Diencephalon (tissue), 1 donor: ENCODE measurements around the gene PRR11. TPM values are rescaled to one million over a fixed set of nuclear protein-coding genes. Genes with fewer than 3 reads are reported as not detected.

ENCODE experiments used
- small RNA-seq: library from RNA; depleted of rRNA; stranded (forward); fragments of <200 nt; gene quantifications from one replicate; pipeline ENCODE3, GENCODE V24; 2014
- total RNA-seq: library from RNA; depleted of rRNA; stranded (reverse); fragments of >200 nt; gene quantifications from one replicate; pipeline ENCODE4 v1.2.3, GENCODE V29; 2014

PRR11 gene
- 2.5 TPM for total RNA-seq

GRCh38 chr17:59155439-59156177 lies at the start of gene PRR11:
Gene PRR11, plus strand, starts transcription at chr17:59155746. Its CDS starts 14,007 bp downstream, at chr17:59169753.

GRCh38 chr17:59106463-59107305 lies 48.9 kb upstream of the PRR11 start, which contains the start of gene TRIM37:
Gene TRIM37, minus strand, starts transcription at chr17:59106880. Its CDS starts 419 bp downstream, at chr17:59106461.

GRCh38 chr17:59154721-59155438 lies 666 bp upstream of the PRR11 start, which contains the start of gene SKA2:
Gene SKA2, minus strand, starts transcription at chr17:59155186. Its CDS starts 23 bp downstream, at chr17:59155163.

GRCh38 chr17:59220328-59221158 lies 65.0 kb downstream of the PRR11 start, which contains the start of gene GDPD1:
Gene GDPD1, plus strand, starts transcription at chr17:59220511. Its CDS starts 99 bp downstream, at chr17:59220610.

Small RNAs within 50 kb of the gene (small RNA-seq; reads per million reads assigned to genes)
- gene MIR301A (15.4 reads per million, percentile 94 among the genes with 10 or more reads in this experiment), gene MIR454 (144 reads per million, percentile 97 among the genes with 10 or more reads in this experiment), gene RNU2-58P (2.5 reads per million, percentile 88 among the genes with 10 or more reads in this experiment)

Other genes with a start within 250 kb of the PRR11 start
- gene TRIM37, start 48.9 kb upstream of the PRR11 start, total RNA-seq, result 115 TPM
- gene SKA2, start 560 bp upstream of the PRR11 start, total RNA-seq, result 139 TPM
- gene SMG8, start 54.3 kb downstream of the PRR11 start, total RNA-seq, result 30.4 TPM
- 51.7 TPM for gene GDPD1, start 64.8 kb downstream of the PRR11 start, total RNA-seq
- 21.0 TPM for gene YPEL2, start 175.9 kb downstream of the PRR11 start, total RNA-seq